Measurements from ENCODE around the gene TSPAN5.
A peak's percentile ranks its signal among the peaks of the same experiment; 100 is the strongest.

Gene TSPAN5

GRCh38 chr4:98517218-98518021 lies 141.0 kb downstream of the TSPAN5 start:
- DNase-seq (ENCODE audit: low read depth in 1 of 2, low spot score in 1 of 2), result no peak
- in situ Hi-C loops (cut with HindIII; ENCODE audit: low pct_unique_long_range_greater_than_20kb, low sequenced_read_pairs), result no loop called here

GRCh38 chr4:98516441-98517217 lies 141.8 kb downstream of the TSPAN5 start:
- no peak for DNase-seq (ENCODE audit: low read depth in 1 of 2, low spot score in 1 of 2)
- TF ChIP-seq JUND (IDR thresholded peaks at IDR 0.05; ENCODE audit: low read depth), result no peak
- in situ Hi-C loops (cut with HindIII; ENCODE audit: low pct_unique_long_range_greater_than_20kb, low sequenced_read_pairs), result no loop called here

More at GRCh38 chr4:98517218-98518021, 141.0 kb downstream of the TSPAN5 start:
- no peak for TF ChIP-seq JUND (IDR thresholded peaks at IDR 0.05; ENCODE audit: low read depth)

- in situ Hi-C loops (cut with HindIII; ENCODE audit: low pct_unique_long_range_greater_than_20kb, low sequenced_read_pairs), result no loop called here
- no peak for DNase-seq (ENCODE audit: low read depth in 1 of 2, low spot score in 1 of 2)
- TF ChIP-seq JUND (IDR thresholded peaks at IDR 0.05; ENCODE audit: low read depth), result no peak
Observed at GRCh38 chr4:98516042-98516440, 142.4 kb downstream of the TSPAN5 start.

GRCh38 chr4:98515470-98515809 lies 143.0 kb downstream of the TSPAN5 start:
- no peak for DNase-seq (ENCODE audit: low read depth in 1 of 2, low spot score in 1 of 2)

DNA sequence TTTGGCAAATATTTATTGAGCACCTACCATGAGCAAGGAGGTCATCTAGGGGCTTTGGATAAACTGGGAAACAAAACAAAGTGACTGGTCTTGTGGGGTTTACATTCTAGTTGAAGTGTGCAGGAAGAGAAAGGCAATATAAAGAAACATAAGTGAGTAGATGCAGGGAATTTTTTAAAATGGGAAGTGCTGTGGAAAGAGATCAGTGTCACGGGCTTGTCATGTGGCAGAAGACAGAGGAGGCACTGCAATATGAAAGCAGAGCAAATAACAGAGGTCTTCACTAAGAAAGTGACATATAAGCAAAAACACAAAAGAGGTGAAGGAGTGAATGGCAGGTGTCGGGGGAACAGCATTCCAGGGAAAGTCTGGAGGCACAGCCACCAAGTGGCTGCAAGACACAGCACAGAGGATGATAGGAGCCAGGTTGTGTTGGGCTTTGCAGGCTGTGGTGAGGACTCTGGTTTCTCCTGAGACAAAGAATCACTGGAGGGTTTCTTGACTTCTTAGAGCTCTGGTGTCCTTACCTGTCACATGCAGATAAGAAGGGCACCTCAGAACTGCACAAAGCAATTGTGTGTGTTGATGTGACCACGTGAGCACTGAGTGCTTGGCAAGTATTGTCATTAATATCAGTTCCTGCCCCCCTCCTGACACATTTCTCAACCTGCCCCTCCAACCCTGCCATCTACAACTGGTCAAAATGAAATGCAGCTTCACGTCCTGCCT lies 143.5 kb downstream of the TSPAN5 start:
- in situ Hi-C loops (cut with HindIII; ENCODE audit: low pct_unique_long_range_greater_than_20kb, low sequenced_read_pairs), result no loop called here
- DNase-seq (ENCODE audit: low read depth in 1 of 2, low spot score in 1 of 2), result no peak
- no peak for TF ChIP-seq JUND (IDR thresholded peaks at IDR 0.05; ENCODE audit: low read depth)

More at GRCh38 chr4:98515470-98515809, 143.0 kb downstream of the TSPAN5 start:
- in situ Hi-C loops (cut with HindIII; ENCODE audit: low pct_unique_long_range_greater_than_20kb, low sequenced_read_pairs), result no loop called here
- no peak for TF ChIP-seq JUND (IDR thresholded peaks at IDR 0.05; ENCODE audit: low read depth)

- in situ Hi-C loops (cut with HindIII; ENCODE audit: low pct_unique_long_range_greater_than_20kb, low sequenced_read_pairs), result no loop called here
- no peak for DNase-seq (ENCODE audit: low read depth in 1 of 2, low spot score in 1 of 2)
- no peak for TF ChIP-seq JUND (IDR thresholded peaks at IDR 0.05; ENCODE audit: low read depth)
Observed at GRCh38 chr4:98512918-98513317, 145.5 kb downstream of the TSPAN5 start.

DNA sequence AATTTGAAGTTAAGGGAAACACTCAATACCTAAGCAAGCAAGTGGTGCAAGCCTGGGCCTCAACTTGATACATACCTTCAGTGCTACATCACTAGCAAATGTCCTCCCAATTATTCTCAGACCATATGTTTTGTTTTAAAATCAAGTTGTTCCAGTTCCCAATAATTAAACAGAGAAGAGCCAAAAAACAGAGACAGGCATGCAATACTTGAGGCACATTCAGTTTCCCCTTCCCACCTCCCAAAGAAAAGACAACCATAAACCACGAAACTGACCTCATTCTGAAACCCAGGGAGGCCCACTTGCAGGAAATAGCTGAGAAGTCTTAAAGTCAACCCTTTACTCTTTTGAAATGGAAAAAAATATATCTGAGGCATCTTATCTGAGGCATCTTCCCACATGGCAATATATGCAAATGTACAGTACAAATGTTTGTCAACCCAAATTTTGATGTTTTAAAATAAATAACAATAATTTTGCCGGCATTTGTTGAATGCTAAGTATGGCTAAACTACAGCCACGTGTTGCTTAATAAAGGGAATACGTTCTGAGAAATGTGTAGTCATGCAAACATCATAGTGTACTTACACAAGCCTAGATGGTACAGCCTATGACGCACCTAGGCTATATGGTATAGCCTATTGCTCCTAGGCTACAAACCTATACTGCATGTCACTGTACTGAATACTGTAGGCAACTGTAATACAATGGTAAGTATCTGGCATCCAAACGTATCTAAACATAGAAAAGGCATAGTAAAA lies 147.5 kb downstream of the TSPAN5 start:
- no peak for TF ChIP-seq JUND (IDR thresholded peaks at IDR 0.05; ENCODE audit: low read depth)
- in situ Hi-C loops (cut with HindIII; ENCODE audit: low pct_unique_long_range_greater_than_20kb, low sequenced_read_pairs), result no loop called here
- peak in 1 of 2 experiments; percentile 41 for DNase-seq (ENCODE audit: low read depth in 1 of 2, low spot score in 1 of 2)

GRCh38 chr4:98510340-98510739 lies 148.1 kb downstream of the TSPAN5 start:
- in situ Hi-C loops (cut with HindIII; ENCODE audit: low pct_unique_long_range_greater_than_20kb, low sequenced_read_pairs), result no loop called here
- no peak for DNase-seq (ENCODE audit: low read depth in 1 of 2, low spot score in 1 of 2)
- no peak for TF ChIP-seq JUND (IDR thresholded peaks at IDR 0.05; ENCODE audit: low read depth)

DNA sequence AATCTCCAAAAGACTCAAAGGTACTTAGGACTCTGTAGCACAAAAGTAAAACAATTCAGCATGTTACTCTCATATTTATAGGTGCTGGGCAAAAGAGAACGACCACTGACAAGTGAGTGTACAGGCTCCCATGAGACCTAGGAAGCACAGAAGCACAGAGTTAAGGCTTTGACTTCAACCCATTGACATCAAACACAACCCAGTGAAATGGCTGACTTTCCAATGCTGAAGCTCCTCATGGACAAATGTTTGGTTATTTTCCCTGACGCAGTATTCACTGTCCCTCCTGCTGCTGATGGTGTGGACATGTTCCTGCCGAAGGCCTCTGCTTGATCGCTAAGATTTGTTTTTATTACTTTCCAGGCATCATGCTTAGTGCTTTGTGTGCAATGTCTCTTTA lies 148.7 kb downstream of the TSPAN5 start:
- in situ Hi-C loops (cut with HindIII; ENCODE audit: low pct_unique_long_range_greater_than_20kb, low sequenced_read_pairs), result no loop called here
- no peak for DNase-seq (ENCODE audit: low read depth in 1 of 2, low spot score in 1 of 2)
- TF ChIP-seq JUND (IDR thresholded peaks at IDR 0.05; ENCODE audit: low read depth), result no peak

GRCh38 chr4:98508829-98509598 lies 149.4 kb downstream of the TSPAN5 start:
- in situ Hi-C loops (cut with HindIII; ENCODE audit: low pct_unique_long_range_greater_than_20kb, low sequenced_read_pairs), result no loop called here
- TF ChIP-seq JUND (IDR thresholded peaks at IDR 0.05; ENCODE audit: low read depth), result no peak
- no peak for DNase-seq (ENCODE audit: low read depth in 1 of 2, low spot score in 1 of 2)

DNA sequence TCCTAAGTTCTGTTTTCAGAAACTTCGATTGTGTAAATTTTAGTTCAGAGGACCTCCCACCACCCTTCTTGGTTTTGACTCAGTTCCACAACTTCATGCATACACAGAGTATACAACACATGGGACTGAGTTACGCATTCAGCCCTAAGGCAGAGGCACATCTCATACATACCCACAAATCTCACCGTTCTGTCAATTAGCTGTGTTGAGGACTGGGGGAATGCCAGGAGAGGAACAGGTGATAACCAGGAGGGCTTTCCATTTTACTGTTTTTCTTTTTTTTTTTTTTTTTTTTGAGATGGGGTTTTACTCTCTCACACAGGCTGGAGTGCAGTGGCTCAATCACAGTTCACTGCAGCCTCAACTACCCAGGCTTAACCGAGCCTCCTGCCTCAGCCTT lies 150.2 kb downstream of the TSPAN5 start:
- no peak for DNase-seq (ENCODE audit: low read depth in 1 of 2, low spot score in 1 of 2)
- in situ Hi-C loops (cut with HindIII; ENCODE audit: low pct_unique_long_range_greater_than_20kb, low sequenced_read_pairs), result no loop called here
- TF ChIP-seq JUND (IDR thresholded peaks at IDR 0.05; ENCODE audit: low read depth), result no peak

All from T47D (cell line).